ENCODE results near the gene ANO8.

- TF ChIP-seq POLR2A (IDR thresholded peaks at IDR 0.05) (no peak), POLR2AphosphoS5 (IDR thresholded peaks at IDR 0.05) (no peak)
- TF ChIP-seq, protein P1, sequence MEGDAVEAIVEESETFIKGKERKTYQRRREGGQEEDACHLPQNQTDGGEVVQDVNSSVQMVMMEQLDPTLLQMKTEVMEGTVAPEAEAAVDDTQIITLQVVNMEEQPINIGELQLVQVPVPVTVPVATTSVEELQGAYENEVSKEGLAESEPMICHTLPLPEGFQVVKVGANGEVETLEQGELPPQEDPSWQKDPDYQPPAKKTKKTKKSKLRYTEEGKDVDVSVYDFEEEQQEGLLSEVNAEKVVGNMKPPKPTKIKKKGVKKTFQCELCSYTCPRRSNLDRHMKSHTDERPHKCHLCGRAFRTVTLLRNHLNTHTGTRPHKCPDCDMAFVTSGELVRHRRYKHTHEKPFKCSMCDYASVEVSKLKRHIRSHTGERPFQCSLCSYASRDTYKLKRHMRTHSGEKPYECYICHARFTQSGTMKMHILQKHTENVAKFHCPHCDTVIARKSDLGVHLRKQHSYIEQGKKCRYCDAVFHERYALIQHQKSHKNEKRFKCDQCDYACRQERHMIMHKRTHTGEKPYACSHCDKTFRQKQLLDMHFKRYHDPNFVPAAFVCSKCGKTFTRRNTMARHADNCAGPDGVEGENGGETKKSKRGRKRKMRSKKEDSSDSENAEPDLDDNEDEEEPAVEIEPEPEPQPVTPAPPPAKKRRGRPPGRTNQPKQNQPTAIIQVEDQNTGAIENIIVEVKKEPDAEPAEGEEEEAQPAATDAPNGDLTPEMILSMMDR (IDR thresholded peaks at IDR 0.05), result no peak
These were observed 13.2 kb upstream of the ANO8 start for GRCh38 chr19:17347877-17348276.
